Measurements from ENCODE around the gene PRKAA2. TPM values are rescaled to one million over a fixed set of nuclear protein-coding genes. Genes with fewer than 3 reads are reported as not detected.

PRKAA2 gene
- total and polyA plus RNA-seq, 2 of the 13 experiments (the other 11 are each of a cell fraction or from before 2014, with no cell fraction given) = 6.0 to 7.5 TPM

DNA sequence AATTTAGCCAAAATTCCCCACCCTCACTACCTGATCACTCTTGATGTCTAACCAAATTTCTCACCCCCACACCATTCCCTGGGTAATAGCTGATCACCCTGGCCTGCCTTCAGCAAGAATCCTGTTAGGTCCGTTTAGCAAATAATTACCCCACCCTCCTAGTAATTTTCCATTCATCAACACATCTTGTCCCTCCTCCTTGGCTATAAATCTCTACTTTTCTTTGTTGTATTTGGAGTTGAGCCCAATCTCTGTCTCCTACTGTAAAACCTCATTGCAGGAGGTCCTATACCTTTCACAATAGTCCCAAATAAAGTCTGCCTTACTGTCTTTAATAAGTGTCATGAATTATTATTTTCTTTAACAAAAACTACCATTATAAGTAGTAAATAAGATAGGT, 6.9 kb upstream of the PRKAA2 start:
- H2AFZ ChIP-seq (ENCODE audit: low read length) = no peak overlapping the region
- intact Hi-C loops (cut with micrococcal nuclease; ENCODE audit: unreplicated experiment) (no loop called here), in situ Hi-C loops (cut with HindIII; ENCODE audit: extremely low pct_ligation_motif_present, low pct_unique_long_range_greater_than_20kb) (no loop called here)
- no peaks in the 10 kb centered on the region for H3K36me3 ChIP-seq (replicated peaks in 1 of 2; ENCODE audit: control insufficient read depth in 1 of 2, insufficient read depth in 2 of 2, low read length in 2 of 2)
- H3K27me3 ChIP-seq (ENCODE audit: control insufficient read depth in 1 of 2, insufficient read depth in 2 of 2, low read length in 2 of 2) = no peaks in the 10 kb centered on the region
- H3K27ac ChIP-seq (ENCODE audit: extremely low read length, insufficient read depth, low read length) = no peak overlapping the region
- ChIA-PET POLR2A (no interaction called here), CTCF (ENCODE audit: low intra/inter-chr PET ratio, low total read pairs) (no interaction called here)
- H3K4me3 ChIP-seq (replicated peaks in 1 of 3; ENCODE audit: insufficient read depth in 1 of 3, low read depth in 2 of 3, low read length in 3 of 3) = no peak overlapping the region
- no peaks in the 10 kb centered on the region for H3K79me2 ChIP-seq (ENCODE audit: insufficient read depth, low read length)
- FAIRE-seq (no peak), DNase-seq (ENCODE audit: low spot score) (no peak), ATAC-seq (no peak)
- H3K9me3 ChIP-seq (ENCODE audit: low read length) = no peaks in the 10 kb centered on the region
- BruUV-seq (replicated peaks) = no TSS peak
- H3K9ac ChIP-seq (ENCODE audit: insufficient read depth, low read depth, low read length) = no peak overlapping the region
- TF ChIP-seq, protein P1, sequence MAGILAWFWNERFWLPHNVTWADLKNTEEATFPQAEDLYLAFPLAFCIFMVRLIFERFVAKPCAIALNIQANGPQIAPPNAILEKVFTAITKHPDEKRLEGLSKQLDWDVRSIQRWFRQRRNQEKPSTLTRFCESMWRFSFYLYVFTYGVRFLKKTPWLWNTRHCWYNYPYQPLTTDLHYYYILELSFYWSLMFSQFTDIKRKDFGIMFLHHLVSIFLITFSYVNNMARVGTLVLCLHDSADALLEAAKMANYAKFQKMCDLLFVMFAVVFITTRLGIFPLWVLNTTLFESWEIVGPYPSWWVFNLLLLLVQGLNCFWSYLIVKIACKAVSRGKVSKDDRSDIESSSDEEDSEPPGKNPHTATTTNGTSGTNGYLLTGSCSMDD (CRISPR knock-in tag; IDR thresholded peaks at IDR 0.05) = no peak
- TF ChIP-seq RELA (CRISPR knock-in tag; IDR thresholded peaks at IDR 0.05) (no peak), RFX1 (IDR thresholded peaks at IDR 0.05) (no peak)
- TF ChIP-seq, protein P2, sequence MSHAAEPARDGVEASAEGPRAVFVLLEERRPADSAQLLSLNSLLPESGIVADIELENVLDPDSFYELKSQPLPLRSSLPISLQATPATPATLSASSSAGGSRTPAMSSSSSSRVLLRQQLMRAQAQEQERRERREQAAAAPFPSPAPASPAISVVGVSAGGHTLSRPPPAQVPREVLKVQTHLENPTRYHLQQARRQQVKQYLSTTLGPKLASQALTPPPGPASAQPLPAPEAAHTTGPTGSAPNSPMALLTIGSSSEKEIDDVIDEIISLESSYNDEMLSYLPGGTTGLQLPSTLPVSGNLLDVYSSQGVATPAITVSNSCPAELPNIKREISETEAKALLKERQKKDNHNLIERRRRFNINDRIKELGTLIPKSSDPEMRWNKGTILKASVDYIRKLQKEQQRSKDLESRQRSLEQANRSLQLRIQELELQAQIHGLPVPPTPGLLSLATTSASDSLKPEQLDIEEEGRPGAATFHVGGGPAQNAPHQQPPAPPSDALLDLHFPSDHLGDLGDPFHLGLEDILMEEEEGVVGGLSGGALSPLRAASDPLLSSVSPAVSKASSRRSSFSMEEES (CRISPR knock-in tag; IDR thresholded peaks at IDR 0.05) = no peak
- TF ChIP-seq, protein P3, sequence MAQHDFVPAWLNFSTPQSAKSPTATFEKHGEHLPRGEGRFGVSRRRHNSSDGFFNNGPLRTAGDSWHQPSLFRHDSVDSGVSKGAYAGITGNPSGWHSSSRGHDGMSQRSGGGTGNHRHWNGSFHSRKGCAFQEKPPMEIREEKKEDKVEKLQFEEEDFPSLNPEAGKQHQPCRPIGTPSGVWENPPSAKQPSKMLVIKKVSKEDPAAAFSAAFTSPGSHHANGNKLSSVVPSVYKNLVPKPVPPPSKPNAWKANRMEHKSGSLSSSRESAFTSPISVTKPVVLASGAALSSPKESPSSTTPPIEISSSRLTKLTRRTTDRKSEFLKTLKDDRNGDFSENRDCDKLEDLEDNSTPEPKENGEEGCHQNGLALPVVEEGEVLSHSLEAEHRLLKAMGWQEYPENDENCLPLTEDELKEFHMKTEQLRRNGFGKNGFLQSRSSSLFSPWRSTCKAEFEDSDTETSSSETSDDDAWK (CRISPR knock-in tag; IDR thresholded peaks at IDR 0.05) = no peak
- 67% methylated on average over 1 of the region's 1 CpG for WGBS (ENCODE audit: low lambda C conversion rate)
- no peak overlapping the region for H3K4me2 ChIP-seq (ENCODE audit: low read depth, low read length)
- H4K20me1 ChIP-seq (ENCODE audit: insufficient read depth, low read length) = no peaks in the 10 kb centered on the region
- peaks cover 22% of the 10 kb centered on the region for H3K4me1 ChIP-seq (ENCODE audit: insufficient read depth, low read length)

All from HepG2 (cell line).